ENCODE measurements around the gene LILRA6.

- TF ChIP-seq POLR2A (IDR thresholded peaks at IDR 0.05) = no peak
- TF ChIP-seq, protein P1, sequence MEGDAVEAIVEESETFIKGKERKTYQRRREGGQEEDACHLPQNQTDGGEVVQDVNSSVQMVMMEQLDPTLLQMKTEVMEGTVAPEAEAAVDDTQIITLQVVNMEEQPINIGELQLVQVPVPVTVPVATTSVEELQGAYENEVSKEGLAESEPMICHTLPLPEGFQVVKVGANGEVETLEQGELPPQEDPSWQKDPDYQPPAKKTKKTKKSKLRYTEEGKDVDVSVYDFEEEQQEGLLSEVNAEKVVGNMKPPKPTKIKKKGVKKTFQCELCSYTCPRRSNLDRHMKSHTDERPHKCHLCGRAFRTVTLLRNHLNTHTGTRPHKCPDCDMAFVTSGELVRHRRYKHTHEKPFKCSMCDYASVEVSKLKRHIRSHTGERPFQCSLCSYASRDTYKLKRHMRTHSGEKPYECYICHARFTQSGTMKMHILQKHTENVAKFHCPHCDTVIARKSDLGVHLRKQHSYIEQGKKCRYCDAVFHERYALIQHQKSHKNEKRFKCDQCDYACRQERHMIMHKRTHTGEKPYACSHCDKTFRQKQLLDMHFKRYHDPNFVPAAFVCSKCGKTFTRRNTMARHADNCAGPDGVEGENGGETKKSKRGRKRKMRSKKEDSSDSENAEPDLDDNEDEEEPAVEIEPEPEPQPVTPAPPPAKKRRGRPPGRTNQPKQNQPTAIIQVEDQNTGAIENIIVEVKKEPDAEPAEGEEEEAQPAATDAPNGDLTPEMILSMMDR (IDR thresholded peaks at IDR 0.05) = no peak
Measured at GRCh38 chr19:54190503-54191010, 52.0 kb downstream of the LILRA6 start.

Data from body of pancreas (tissue), 4 donors.